Right atrium auricular region (tissue), 2 donors: ENCODE results near the gene HSPH1. TPM values are rescaled to one million over a fixed set of nuclear protein-coding genes. Genes with fewer than 3 reads are reported as not detected.
"Not testable (repeated sequence)": the region's sequence is repeated elsewhere in the genome, so short reads cannot be mapped to it uniquely, and the experiment has no call there.

ENCODE experiments used
- DNase-seq: peaks from one replicate; pipeline ENCODE4 v3.0.0-alpha.2; 2019; ENCODE audit warnings: low spot score
- H3K27ac ChIP-seq, 2 donors: fragments of 200-600 bp; sonication (generic); 1 replicate in 1 of 2; 2 replicates in 1 of 2; pipeline ENCODE4 v1.5.1; 2016 to 2019
- H3K27me3 ChIP-seq, 2 donors: fragments of 200-600 bp; sonication (generic); one replicate each; pipeline versions ENCODE4 v1.5.1 to v1.6.0; 2017 to 2019
- H3K36me3 ChIP-seq: fragments of 200-600 bp; sonication (generic); one replicate; pipeline ENCODE4 v1.5.1; 2016
- H3K4me1 ChIP-seq, 2 donors: fragments of 200-600 bp; sonication (generic); one replicate each; pipeline versions ENCODE4 v1.5.1 to v1.6.0; 2017 to 2019
- H3K4me3 ChIP-seq, 2 donors: fragments of 200-600 bp; sonication (generic); 1 replicate in 1 of 2; 2 replicates in 1 of 2; pipeline ENCODE4 v1.5.1; 2017 to 2019; ENCODE audit warnings: mild to moderate bottlenecking in 1 of 2, moderate library complexity in 1 of 2
- H3K9me3 ChIP-seq, 2 donors: fragments of 200-600 bp; sonication (generic); one replicate each; pipeline ENCODE4 v1.5.1; 2019
- total RNA-seq, 2 donors: library from RNA; depleted of rRNA; stranded (reverse); fragments of >200 nt; gene quantifications; one replicate each; pipeline ENCODE4 v1.1.0, GENCODE V29; 2016
- TF ChIP-seq, protein P1 (sequence below), 2 donors: fragments of 200-600 bp; sonication (generic); IDR thresholded peaks; one replicate each; pipeline ENCODE4 v1.5.1; 2019; ENCODE audit warnings: antibody characterized with exemption in 2 of 2

Gene HSPH1
- total RNA-seq, 2 donors from 2014 or later = 30.7 to 31.7 TPM

DNA sequence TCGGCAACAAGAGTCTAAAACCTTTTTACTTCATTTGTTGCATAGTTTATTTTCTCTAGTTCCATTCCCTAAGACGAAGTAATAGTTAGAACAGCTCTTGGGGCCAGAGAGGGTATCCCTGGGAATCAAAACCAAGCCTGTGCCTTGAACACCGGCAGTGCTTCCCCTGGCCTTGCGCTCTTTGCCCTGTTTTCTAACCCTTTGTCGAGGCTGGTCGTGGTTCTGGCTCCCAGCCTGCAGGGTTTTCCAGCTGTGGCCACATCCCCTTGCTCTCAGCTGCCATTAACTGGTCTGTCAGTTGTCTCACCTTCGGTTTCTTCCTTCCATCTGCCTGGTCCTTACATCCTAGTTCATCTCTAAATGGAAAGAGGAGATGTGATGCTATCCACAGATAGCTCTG lies 61.0 kb downstream of the HSPH1 start:
- H3K4me1 ChIP-seq = no peaks in the 10 kb centered on the region
- no peak for DNase-seq
- TF ChIP-seq, protein P1, sequence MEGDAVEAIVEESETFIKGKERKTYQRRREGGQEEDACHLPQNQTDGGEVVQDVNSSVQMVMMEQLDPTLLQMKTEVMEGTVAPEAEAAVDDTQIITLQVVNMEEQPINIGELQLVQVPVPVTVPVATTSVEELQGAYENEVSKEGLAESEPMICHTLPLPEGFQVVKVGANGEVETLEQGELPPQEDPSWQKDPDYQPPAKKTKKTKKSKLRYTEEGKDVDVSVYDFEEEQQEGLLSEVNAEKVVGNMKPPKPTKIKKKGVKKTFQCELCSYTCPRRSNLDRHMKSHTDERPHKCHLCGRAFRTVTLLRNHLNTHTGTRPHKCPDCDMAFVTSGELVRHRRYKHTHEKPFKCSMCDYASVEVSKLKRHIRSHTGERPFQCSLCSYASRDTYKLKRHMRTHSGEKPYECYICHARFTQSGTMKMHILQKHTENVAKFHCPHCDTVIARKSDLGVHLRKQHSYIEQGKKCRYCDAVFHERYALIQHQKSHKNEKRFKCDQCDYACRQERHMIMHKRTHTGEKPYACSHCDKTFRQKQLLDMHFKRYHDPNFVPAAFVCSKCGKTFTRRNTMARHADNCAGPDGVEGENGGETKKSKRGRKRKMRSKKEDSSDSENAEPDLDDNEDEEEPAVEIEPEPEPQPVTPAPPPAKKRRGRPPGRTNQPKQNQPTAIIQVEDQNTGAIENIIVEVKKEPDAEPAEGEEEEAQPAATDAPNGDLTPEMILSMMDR (IDR thresholded peaks at IDR 0.05) = no peak
- H3K27me3 ChIP-seq = no peaks in the 10 kb centered on the region
- no peak overlapping the region for H3K27ac ChIP-seq
- no peaks in the 10 kb centered on the region for H3K9me3 ChIP-seq
- H3K36me3 ChIP-seq = no peaks in the 10 kb centered on the region
- no peak overlapping the region for H3K4me3 ChIP-seq

DNA sequence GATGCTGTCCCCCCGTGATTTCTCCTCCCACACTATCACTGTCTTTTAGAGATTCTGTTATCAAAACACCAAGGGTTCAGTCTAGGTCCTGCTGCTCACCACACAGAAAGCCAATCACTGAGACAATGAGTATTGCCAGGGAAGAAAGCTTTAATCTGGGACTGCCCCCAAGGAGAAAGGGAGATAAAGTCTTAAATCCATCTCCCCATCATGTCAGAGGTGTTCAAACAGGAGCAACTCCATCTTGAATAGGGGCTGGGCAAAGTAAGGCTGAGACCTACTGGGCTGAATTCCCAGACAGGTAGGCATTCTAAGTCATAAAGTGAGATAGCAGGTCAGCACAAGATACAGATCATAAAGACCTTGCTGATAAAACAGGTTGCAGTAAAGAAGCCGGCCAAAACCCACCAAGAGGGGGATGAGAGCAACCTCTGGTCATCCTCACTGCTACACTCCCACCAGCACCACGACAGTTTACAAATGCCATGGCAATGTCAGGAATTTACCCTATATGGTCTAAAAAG lies 63.7 kb downstream of the HSPH1 start:
- H3K27me3 ChIP-seq, H3K9me3 ChIP-seq, H3K36me3 ChIP-seq, H3K4me3 ChIP-seq, DNase-seq, H3K4me1 ChIP-seq, H3K27ac ChIP-seq: not testable (repeated sequence)

DNA sequence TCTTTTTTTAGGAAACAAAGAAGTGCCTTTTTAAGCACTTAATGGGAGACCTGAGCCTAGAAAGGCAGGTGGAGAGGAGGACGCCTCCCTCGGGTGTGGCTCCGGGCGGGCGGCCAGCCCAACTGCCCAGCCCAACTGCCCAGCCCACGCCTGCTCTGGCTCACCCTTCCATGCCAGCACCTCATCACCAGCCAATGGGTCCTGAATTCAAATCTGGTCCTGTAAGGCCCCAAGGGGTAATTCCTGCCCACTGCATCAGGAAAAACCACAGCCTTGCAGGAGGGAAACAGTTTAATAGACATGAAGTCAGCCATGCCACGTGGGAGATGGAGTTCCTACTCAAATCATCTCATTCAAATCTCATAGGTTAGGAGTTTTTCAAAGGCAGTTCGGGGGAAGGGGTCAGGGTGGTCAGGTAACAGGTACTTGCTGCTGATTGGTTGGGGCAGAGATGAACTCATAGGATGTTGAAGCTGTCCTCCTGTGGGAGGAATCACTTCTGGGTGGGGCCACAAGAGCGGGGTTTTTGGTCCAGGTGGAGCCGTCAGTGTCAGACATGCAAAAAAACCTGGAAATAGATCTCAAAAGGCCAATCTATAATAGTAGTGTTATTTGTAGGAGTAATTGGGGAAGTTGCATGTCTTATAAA lies 64.9 kb downstream of the HSPH1 start:
- H3K36me3 ChIP-seq = no peaks in the 10 kb centered on the region

DNA sequence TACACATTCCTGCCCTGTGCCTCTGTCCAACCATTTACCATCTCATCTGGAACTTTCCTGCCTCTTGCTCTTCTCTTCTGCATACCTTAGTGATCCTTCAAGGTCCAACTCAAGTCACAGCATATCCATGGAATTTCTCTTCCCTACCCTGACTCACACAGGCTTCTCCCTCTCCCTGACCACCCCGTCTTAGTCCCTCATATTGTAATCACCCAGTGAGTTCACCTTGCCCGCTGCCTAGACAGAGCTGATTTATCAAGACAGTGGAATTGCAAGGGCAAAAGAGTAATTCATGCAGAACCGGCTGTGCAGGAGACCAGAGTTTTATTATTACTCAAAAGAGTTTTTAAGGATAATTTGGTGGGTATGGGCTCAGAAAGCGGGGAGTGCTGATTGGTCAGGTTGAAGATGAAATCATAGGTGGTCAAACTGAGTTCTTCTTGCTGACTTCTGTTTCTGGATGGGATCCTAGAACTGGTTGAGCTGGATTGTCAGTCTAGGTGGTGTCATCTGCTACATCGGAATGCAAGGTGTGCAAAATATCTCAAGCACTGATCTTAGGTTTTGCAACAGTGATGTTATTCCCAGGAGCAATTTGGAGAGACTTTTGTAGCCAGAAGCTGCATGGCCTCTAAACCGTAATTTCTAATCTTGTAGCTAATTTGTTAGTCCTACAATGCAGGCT lies 67.2 kb downstream of the HSPH1 start:
- H3K4me3 ChIP-seq = no peak overlapping the region
- H3K27me3 ChIP-seq = no peaks in the 10 kb centered on the region
- no peak overlapping the region for H3K27ac ChIP-seq
- H3K4me1 ChIP-seq = no peaks in the 10 kb centered on the region
- TF ChIP-seq, protein P1 (IDR thresholded peaks at IDR 0.05) = no peak
- DNase-seq = no peak
- no peaks in the 10 kb centered on the region for H3K9me3 ChIP-seq
- no peaks in the 10 kb centered on the region for H3K36me3 ChIP-seq

More for the DNA sequence above, 64.9 kb downstream of the HSPH1 start:
- H3K27me3 ChIP-seq = no peaks in the 10 kb centered on the region
- no peak for DNase-seq
- H3K9me3 ChIP-seq = no peaks in the 10 kb centered on the region
- no peak overlapping the region for H3K27ac ChIP-seq
- H3K4me3 ChIP-seq = no peak overlapping the region
- TF ChIP-seq, protein P1 (IDR thresholded peaks at IDR 0.05) = no peak
- no peaks in the 10 kb centered on the region for H3K4me1 ChIP-seq

DNA sequence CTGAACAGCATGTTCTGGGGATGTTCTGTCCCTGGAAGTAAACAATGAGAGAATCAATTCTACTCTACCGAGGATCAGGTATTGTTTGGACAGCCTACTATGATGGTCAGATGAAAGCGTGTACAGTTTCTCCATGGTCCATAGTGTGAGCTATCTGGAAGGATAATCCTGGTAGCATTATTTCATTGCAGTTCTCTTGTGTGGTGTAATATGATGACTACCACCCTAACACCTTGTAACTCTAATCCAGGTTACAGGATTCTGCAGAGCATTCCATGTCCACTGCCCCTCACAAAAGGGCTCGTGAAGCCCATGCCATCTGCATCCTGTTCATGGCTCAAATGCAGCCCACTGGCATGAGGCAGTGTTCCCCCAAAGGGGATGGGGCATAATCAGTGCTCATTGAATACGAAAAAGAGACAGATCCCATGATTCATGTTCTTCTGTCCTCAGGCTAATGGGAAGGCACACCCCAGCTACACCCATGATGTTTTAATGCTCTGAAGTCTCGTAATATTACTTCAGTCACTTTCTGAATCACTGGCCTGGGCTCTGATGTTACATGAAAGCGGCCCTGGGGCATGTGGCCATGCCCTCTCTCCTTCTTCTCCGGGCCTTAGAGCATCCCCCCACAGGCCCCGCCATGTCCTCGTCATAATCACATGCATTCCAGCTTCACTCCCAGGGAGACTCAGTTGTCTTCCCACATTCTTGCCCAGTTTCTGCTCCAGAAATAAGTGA lies 68.4 kb downstream of the HSPH1 start:
- H3K27ac ChIP-seq = no peak overlapping the region
- H3K4me3 ChIP-seq = no peak overlapping the region
- no peaks in the 10 kb centered on the region for H3K27me3 ChIP-seq
- TF ChIP-seq, protein P1 (IDR thresholded peaks at IDR 0.05) = no peak
- no peaks in the 10 kb centered on the region for H3K4me1 ChIP-seq
- DNase-seq = no peak
- H3K36me3 ChIP-seq = no peaks in the 10 kb centered on the region
- no peaks in the 10 kb centered on the region for H3K9me3 ChIP-seq

DNA sequence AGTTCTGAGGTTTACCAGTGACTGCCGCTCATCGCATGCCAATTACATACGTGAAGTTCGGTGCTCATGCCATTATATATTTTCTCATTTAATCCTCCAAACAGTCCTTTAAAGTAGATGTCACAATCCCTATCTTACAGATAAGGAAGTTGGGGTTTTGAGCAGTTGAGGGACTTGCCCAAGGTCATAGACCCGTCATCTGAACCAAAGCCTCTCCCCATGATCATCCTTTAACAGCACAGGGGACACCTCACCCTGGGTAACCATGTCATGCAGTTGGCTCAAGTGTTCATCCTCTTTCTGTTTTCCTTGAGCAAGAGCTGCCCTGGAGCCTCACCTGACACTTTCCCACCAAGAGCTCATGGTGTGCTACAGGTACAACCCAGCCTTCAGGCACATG lies 69.1 kb downstream of the HSPH1 start:
- TF ChIP-seq, protein P1 (IDR thresholded peaks at IDR 0.05) = no peak
- Histone ChIP-seq H3K9me3 (no peaks in the 10 kb centered on the region), H3K4me1 (no peaks in the 10 kb centered on the region), H3K36me3 (no peaks in the 10 kb centered on the region), H3K27ac (no peak overlapping the region), H3K4me3 (no peak overlapping the region), H3K27me3 (no peaks in the 10 kb centered on the region)
- no peak for DNase-seq
